Subcutaneous abdominal adipose tissue (tissue), 5 donors: ENCODE measurements around the gene SLC9A7.

ENCODE experiments used
- H3K27ac ChIP-seq: one replicate; pipeline ENCODE4 v1.7.0; 2013; ENCODE audit warnings: low read depth, mild to moderate bottlenecking, inconsistent platforms, low read length, moderate library complexity
- H3K27me3 ChIP-seq, 5 donors: one replicate each; pipeline ENCODE4 v1.7.0; 2013; ENCODE audit warnings: low read length in 5 of 5, inconsistent platforms in 1 of 5; ENCODE audit not compliant: control insufficient read depth in 5 of 5, insufficient read depth in 4 of 5
- H3K36me3 ChIP-seq, 5 donors: one replicate each; pipeline ENCODE4 v1.7.0; 2013; ENCODE audit warnings: low read length in 5 of 5; ENCODE audit not compliant: control insufficient read depth in 5 of 5, insufficient read depth in 5 of 5
- H3K4me1 ChIP-seq, 5 donors: one replicate each; pipeline ENCODE4 v1.7.0; 2013; ENCODE audit warnings: low read length in 5 of 5, mild to moderate bottlenecking in 3 of 5, moderate library complexity in 1 of 5; ENCODE audit not compliant: control insufficient read depth in 5 of 5, insufficient read depth in 5 of 5
- H3K4me3 ChIP-seq, 5 donors: one replicate each; pipeline ENCODE4 v1.7.0; 2013; ENCODE audit warnings: low read length in 5 of 5, low read depth in 1 of 5
- H3K9ac ChIP-seq, 5 donors: one replicate each; pipeline ENCODE4 v1.7.0; 2013; ENCODE audit warnings: low read length in 5 of 5, mild to moderate bottlenecking in 4 of 5, moderate library complexity in 3 of 5
- H3K9me3 ChIP-seq, 5 donors: one replicate each; pipeline ENCODE4 v1.7.0; 2013; ENCODE audit warnings: low read length in 5 of 5; ENCODE audit not compliant: control insufficient read depth in 5 of 5
- donor health status: healthy.
- donor health status: healthy.
- donor health status: healthy.
- donor health status: healthy.
- donor health status: healthy.

Gene SLC9A7

GRCh38 chrX:46755671-46756070 is 3.2 kb downstream of the SLC9A7 start:
- peaks cover 0 to 10% (median 5%) of the 10 kb centered on the region in 5 donors for H3K4me1 ChIP-seq
- H3K9ac ChIP-seq, result no peak overlapping the region
- H3K9me3 ChIP-seq, result no peaks in the 10 kb centered on the region
- H3K27ac ChIP-seq, result no peak overlapping the region
- H3K4me3 ChIP-seq, result no peak overlapping the region
- peaks cover 0 to 17% (median 10%) of the 10 kb centered on the region in 5 donors for H3K27me3 ChIP-seq
- H3K36me3 ChIP-seq, result no peaks in the 10 kb centered on the region

- no peaks in the 10 kb centered on the region for H3K9me3 ChIP-seq
- no peak overlapping the region for H3K27ac ChIP-seq
- H3K4me3 ChIP-seq, result no peak overlapping the region
These were observed 4.3 kb downstream of the SLC9A7 start for GRCh38 chrX:46754586-46755061.

GRCh38 chrX:46754036-46754435 is 4.9 kb downstream of the SLC9A7 start:
- no peaks in the 10 kb centered on the region for H3K36me3 ChIP-seq
- peaks cover 0 to 10% (median 2%) of the 10 kb centered on the region in 5 donors for H3K27me3 ChIP-seq
- H3K9me3 ChIP-seq, result no peaks in the 10 kb centered on the region
- peaks cover 0 to 5% (median 2%) of the 10 kb centered on the region in 5 donors for H3K4me1 ChIP-seq
- no peak overlapping the region for H3K4me3 ChIP-seq
- no peak overlapping the region for H3K9ac ChIP-seq
- H3K27ac ChIP-seq, result no peak overlapping the region

More at GRCh38 chrX:46754586-46755061, 4.3 kb downstream of the SLC9A7 start:
- Histone ChIP-seq H3K4me1 (peaks cover 0 to 8% (median 4%) of the 10 kb centered on the region in 5 donors), H3K9ac (no peak overlapping the region), H3K36me3 (no peaks in the 10 kb centered on the region), H3K27me3 (peaks cover 0 to 10% (median 5%) of the 10 kb centered on the region in 5 donors)

GRCh38 chrX:46750889-46751288 is 8.0 kb downstream of the SLC9A7 start:
- Histone ChIP-seq H3K36me3 (no peaks in the 10 kb centered on the region), H3K9me3 (peaks cover 0 to 3% (median 2%) of the 10 kb centered on the region in 5 donors), H3K9ac (no peak overlapping the region), H3K27ac (no peak overlapping the region), H3K27me3 (peaks cover 0 to 4% (median 2%) of the 10 kb centered on the region in 5 donors), H3K4me1 (no peaks in the 10 kb centered on the region), H3K4me3 (no peak overlapping the region)

- Histone ChIP-seq H3K9ac (no peak overlapping the region), H3K27ac (no peak overlapping the region), H3K27me3 (peaks cover 0 to 3% (median 0%) of the 10 kb centered on the region in 5 donors), H3K9me3 (peaks cover 3 to 15% (median 4%) of the 10 kb centered on the region in 5 donors), H3K4me1 (no peaks in the 10 kb centered on the region), H3K36me3 (no peaks in the 10 kb centered on the region), H3K4me3 (no peak overlapping the region)
These were observed 14.9 kb downstream of the SLC9A7 start for GRCh38 chrX:46744009-46744408.

GRCh38 chrX:46743046-46743445 is 15.9 kb downstream of the SLC9A7 start:
- no peaks in the 10 kb centered on the region for H3K36me3 ChIP-seq
- H3K9ac ChIP-seq, result no peak overlapping the region
- H3K27me3 ChIP-seq, result peaks cover 0 to 3% (median 0%) of the 10 kb centered on the region in 5 donors

GRCh38 chrX:46739736-46740135 is 19.2 kb downstream of the SLC9A7 start:
- H3K27ac ChIP-seq, result no peak overlapping the region
- no peak overlapping the region for H3K4me3 ChIP-seq
- H3K9ac ChIP-seq, result no peak overlapping the region
- peaks cover 0 to 3% (median 0%) of the 10 kb centered on the region in 5 donors for H3K27me3 ChIP-seq
- no peaks in the 10 kb centered on the region for H3K4me1 ChIP-seq
- H3K36me3 ChIP-seq, result no peaks in the 10 kb centered on the region
- H3K9me3 ChIP-seq, result peaks cover 0 to 29% (median 15%) of the 10 kb centered on the region in 5 donors

More at GRCh38 chrX:46743046-46743445, 15.9 kb downstream of the SLC9A7 start:
- no peak overlapping the region for H3K4me3 ChIP-seq
- no peaks in the 10 kb centered on the region for H3K4me1 ChIP-seq
- H3K27ac ChIP-seq, result no peak overlapping the region
- H3K9me3 ChIP-seq, result peaks cover 3 to 15% (median 4%) of the 10 kb centered on the region in 5 donors

- no peak overlapping the region for H3K9ac ChIP-seq
- peaks cover 0 to 23% (median 10%) of the 10 kb centered on the region in 5 donors for H3K9me3 ChIP-seq
- H3K36me3 ChIP-seq, result no peaks in the 10 kb centered on the region
- peaks cover 0 to 3% (median 0%) of the 10 kb centered on the region in 5 donors for H3K27me3 ChIP-seq
- no peak overlapping the region for H3K4me3 ChIP-seq
- no peak overlapping the region for H3K27ac ChIP-seq
- no peaks in the 10 kb centered on the region for H3K4me1 ChIP-seq
These were observed 21.5 kb downstream of the SLC9A7 start for GRCh38 chrX:46737462-46737861.

GRCh38 chrX:46737041-46737440 is 21.9 kb downstream of the SLC9A7 start:
- Histone ChIP-seq H3K9ac (no peak overlapping the region), H3K4me3 (no peak overlapping the region), H3K36me3 (no peaks in the 10 kb centered on the region), H3K27me3 (peaks cover 0 to 3% (median 0%) of the 10 kb centered on the region in 5 donors), H3K4me1 (no peaks in the 10 kb centered on the region), H3K9me3 (peaks cover 0 to 23% (median 10%) of the 10 kb centered on the region in 5 donors), H3K27ac (no peak overlapping the region)

GRCh38 chrX:46735622-46736021 is 23.3 kb downstream of the SLC9A7 start:
- Histone ChIP-seq H3K9me3 (peaks cover 0 to 19% (median 9%) of the 10 kb centered on the region in 5 donors), H3K27ac (no peak overlapping the region), H3K4me1 (no peaks in the 10 kb centered on the region), H3K27me3 (peaks cover 0 to 3% (median 0%) of the 10 kb centered on the region in 5 donors), H3K36me3 (no peaks in the 10 kb centered on the region), H3K9ac (no peak overlapping the region), H3K4me3 (peak overlapping the region in 1 of 5 donors; percentile 3)
